ENCODE data around the gene ATP13A2. TPM values are rescaled to one million over a fixed set of nuclear protein-coding genes. Genes with fewer than 3 reads are reported as not detected.

Gene ATP13A2
- polyA plus RNA-seq, 1 of the 3 experiments (the other 2 are of a cell fraction) = 29.3 TPM

DNA sequence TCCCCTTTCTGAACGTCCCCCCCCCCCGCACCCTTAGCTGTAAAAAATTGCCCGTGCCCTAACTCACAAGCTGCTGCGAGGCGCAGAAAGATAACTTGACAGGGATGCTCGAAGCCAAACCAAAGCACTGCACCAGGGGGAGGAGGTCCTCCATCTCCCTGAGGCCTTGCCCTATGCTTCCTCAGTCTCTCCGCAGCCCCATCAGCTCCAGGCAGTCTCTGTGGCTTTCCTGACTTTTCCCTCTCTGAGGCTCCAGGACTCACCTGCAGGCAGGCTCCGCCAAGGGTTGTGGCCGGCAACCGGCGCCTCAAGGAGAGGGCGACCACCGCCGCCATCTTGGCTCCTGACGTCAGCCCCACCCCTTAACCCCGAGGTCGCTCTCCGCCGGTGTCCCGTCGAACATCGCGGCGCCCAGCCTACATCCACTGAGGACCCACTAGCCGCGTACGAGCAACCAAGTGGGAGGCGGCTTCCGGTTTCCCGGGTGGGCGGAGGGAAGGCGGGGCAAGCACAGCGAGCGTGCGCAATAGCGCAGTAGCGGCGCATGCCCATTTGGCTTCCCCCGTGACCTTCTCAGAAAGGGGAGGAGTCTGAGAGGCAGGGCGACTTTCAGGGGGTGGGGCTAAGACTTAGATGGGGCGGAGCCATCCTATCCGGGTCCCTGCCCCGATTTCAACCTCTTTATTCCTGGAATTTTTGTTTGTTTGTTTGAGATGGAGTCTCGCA is 42.1 kb upstream of the ATP13A2 start, which contains the start of gene SDHB (continued):
- TF ChIP-seq, protein P1, sequence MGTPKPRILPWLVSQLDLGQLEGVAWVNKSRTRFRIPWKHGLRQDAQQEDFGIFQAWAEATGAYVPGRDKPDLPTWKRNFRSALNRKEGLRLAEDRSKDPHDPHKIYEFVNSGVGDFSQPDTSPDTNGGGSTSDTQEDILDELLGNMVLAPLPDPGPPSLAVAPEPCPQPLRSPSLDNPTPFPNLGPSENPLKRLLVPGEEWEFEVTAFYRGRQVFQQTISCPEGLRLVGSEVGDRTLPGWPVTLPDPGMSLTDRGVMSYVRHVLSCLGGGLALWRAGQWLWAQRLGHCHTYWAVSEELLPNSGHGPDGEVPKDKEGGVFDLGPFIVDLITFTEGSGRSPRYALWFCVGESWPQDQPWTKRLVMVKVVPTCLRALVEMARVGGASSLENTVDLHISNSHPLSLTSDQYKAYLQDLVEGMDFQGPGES (IDR thresholded peaks at IDR 0.05; ENCODE audit: low read depth, low read length) = no peak
- peak; percentile 80 for TF ChIP-seq ELF1 (IDR thresholded peaks at IDR 0.05)
- peak; percentile 80 for TF ChIP-seq TAF1 (IDR thresholded peaks at IDR 0.05; ENCODE audit: borderline replicate concordance, low read depth, low read length)
- TF ChIP-seq RXRA (IDR thresholded peaks at IDR 0.05; ENCODE audit: borderline replicate concordance, low read depth) = no peak
- TF ChIP-seq EZH2phosphoT487 (IDR thresholded peaks at IDR 0.05; ENCODE audit: borderline replicate concordance, low read depth) = no peak
- TF ChIP-seq ZBTB33 (IDR thresholded peaks at IDR 0.05; ENCODE audit: borderline replicate concordance, low read depth) = 0 out of 2 replicates have a peak, but pooled peaks have one; percentile 41
- peak; percentile 79 for TF ChIP-seq GABPA (IDR thresholded peaks at IDR 0.05; ENCODE audit: low read depth)
- no peak for TF ChIP-seq EP300 (IDR thresholded peaks at IDR 0.05; ENCODE audit: borderline replicate concordance in 1 of 2, low read depth in 1 of 2, low read length in 1 of 2)
- TF ChIP-seq POLR2AphosphoS5 (IDR thresholded peaks at IDR 0.05; ENCODE audit: low read depth, low read length) = peak; percentile 77
- TF ChIP-seq YY1 (IDR thresholded peaks at IDR 0.05; ENCODE audit: low read depth) = peak; percentile 95

- peaks cover 56% of the 10 kb centered on the region for H3K79me2 ChIP-seq (ENCODE audit: insufficient read depth)
- WGBS (ENCODE audit: low lambda C conversion rate) = 6% methylated on average over 12 of the region's 12 CpGs
Observed at GRCh38 chr1:17053086-17053684, 41.5 kb upstream of the ATP13A2 start.

More at GRCh38 chr1:17053086-17053684, 41.5 kb upstream of the ATP13A2 start:
- H3K36me3 ChIP-seq (replicated peaks in 1 of 2; ENCODE audit: control insufficient read depth in 1 of 2, insufficient read depth in 2 of 2, low read length in 1 of 2) = peaks cover 8 to 16% of the 10 kb centered on the region in 2 experiments
- no peak for DNase-seq
- H3K9ac ChIP-seq = peak overlapping the region; percentile 74
- peaks cover 6% of the 10 kb centered on the region for H3F3A ChIP-seq (replicated peaks; ENCODE audit: insufficient read depth)
- peak overlapping the region; percentile 74; the same call in 1 of the 2 replicates for H2AFZ ChIP-seq (ENCODE audit: low read depth)
- ChIA-PET CTCF (interaction anchor here (0.6 to 24.3 kb wide), 2 partner anchors 15 to 94 kb away, joined by 3 to 408 read pairs; no protein-coding TSS in a partner anchor), POLR2A (no interaction called here)
- no peaks in the 10 kb centered on the region for H3K9me3 ChIP-seq
- TF ChIP-seq FOXM1 (IDR thresholded peaks at IDR 0.05; ENCODE audit: low read depth) (no peak), PBX3 (IDR thresholded peaks at IDR 0.05) (no peak), TEAD4 (IDR thresholded peaks at IDR 0.05; ENCODE audit: borderline replicate concordance, insufficient read depth) (no peak), GABPA (IDR thresholded peaks at IDR 0.05; ENCODE audit: low read depth) (no peak), MXI1 (IDR thresholded peaks at IDR 0.05; ENCODE audit: low read depth, low read length) (no peak), NFIC (IDR thresholded peaks at IDR 0.05; ENCODE audit: borderline replicate concordance) (no peak), FOXJ3 (CRISPR knock-in tag; IDR thresholded peaks at IDR 0.05) (no peak), TCF12 (IDR thresholded peaks at IDR 0.05) (no peak)
- TF ChIP-seq, protein P2, sequence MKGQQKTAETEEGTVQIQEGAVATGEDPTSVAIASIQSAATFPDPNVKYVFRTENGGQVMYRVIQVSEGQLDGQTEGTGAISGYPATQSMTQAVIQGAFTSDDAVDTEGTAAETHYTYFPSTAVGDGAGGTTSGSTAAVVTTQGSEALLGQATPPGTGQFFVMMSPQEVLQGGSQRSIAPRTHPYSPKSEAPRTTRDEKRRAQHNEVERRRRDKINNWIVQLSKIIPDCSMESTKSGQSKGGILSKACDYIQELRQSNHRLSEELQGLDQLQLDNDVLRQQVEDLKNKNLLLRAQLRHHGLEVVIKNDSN (IDR thresholded peaks at IDR 0.05; ENCODE audit: borderline replicate concordance, low read depth) = no peak
- TF ChIP-seq, protein P3, sequence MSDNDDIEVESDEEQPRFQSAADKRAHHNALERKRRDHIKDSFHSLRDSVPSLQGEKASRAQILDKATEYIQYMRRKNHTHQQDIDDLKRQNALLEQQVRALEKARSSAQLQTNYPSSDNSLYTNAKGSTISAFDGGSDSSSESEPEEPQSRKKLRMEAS (IDR thresholded peaks at IDR 0.05; ENCODE audit: low read depth) = no peak
- TF ChIP-seq, protein P4, sequence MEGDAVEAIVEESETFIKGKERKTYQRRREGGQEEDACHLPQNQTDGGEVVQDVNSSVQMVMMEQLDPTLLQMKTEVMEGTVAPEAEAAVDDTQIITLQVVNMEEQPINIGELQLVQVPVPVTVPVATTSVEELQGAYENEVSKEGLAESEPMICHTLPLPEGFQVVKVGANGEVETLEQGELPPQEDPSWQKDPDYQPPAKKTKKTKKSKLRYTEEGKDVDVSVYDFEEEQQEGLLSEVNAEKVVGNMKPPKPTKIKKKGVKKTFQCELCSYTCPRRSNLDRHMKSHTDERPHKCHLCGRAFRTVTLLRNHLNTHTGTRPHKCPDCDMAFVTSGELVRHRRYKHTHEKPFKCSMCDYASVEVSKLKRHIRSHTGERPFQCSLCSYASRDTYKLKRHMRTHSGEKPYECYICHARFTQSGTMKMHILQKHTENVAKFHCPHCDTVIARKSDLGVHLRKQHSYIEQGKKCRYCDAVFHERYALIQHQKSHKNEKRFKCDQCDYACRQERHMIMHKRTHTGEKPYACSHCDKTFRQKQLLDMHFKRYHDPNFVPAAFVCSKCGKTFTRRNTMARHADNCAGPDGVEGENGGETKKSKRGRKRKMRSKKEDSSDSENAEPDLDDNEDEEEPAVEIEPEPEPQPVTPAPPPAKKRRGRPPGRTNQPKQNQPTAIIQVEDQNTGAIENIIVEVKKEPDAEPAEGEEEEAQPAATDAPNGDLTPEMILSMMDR (IDR thresholded peaks at IDR 0.05) = no peak
- peaks cover under 1% of the 10 kb centered on the region; the same call in 1 of the 2 replicates for H3K27me3 ChIP-seq (ENCODE audit: insufficient read depth)
- no peaks in the 10 kb centered on the region for H4K20me1 ChIP-seq (ENCODE audit: insufficient read depth)
- peaks cover 8 to 11% of the 10 kb centered on the region in 2 experiments; a peak in 3 of 4 replicates for H3K4me1 ChIP-seq (ENCODE audit: control insufficient read depth in 1 of 2, insufficient read depth in 2 of 2, low read depth in 1 of 2, low read length in 1 of 2)
- H3K27ac ChIP-seq (ENCODE audit: low read depth in 2 of 2, low read length in 1 of 2) = peak overlapping the region; percentile 50 to 78; a peak in 2 of 4 replicates
- H3K4me2 ChIP-seq = peak overlapping the region; percentile 94
- H3K4me3 ChIP-seq (ENCODE audit: low read depth in 2 of 2, low read length in 1 of 2) = peak overlapping the region; percentile 87 to 96
- no peaks in the 10 kb centered on the region for H3K9me2 ChIP-seq
